Measurements from ENCODE around the gene FGF14.

Gene FGF14

GRCh38 chr13:102309110-102309509 is 92.7 kb downstream of the FGF14 start:
- Mint-ChIP-seq H3K27ac (no peak overlapping the region), H3K27me3 (ENCODE audit: low read depth, poor library complexity) (peaks cover 16% of the 10 kb centered on the region), H3K36me3 (ENCODE audit: low read depth) (no peaks in the 10 kb centered on the region), H3K4me3 (no peak overlapping the region), H3K4me1 (no peaks in the 10 kb centered on the region), H3K9me3 (no peaks in the 10 kb centered on the region)
- TF ChIP-seq CTCF (IDR thresholded peaks at IDR 0.05) = no peak
- no peak for DNase-seq

- Mint-ChIP-seq H3K9me3 (no peaks in the 10 kb centered on the region), H3K4me1 (no peaks in the 10 kb centered on the region), H3K36me3 (ENCODE audit: low read depth) (no peaks in the 10 kb centered on the region), H3K27me3 (ENCODE audit: low read depth, poor library complexity) (peaks cover 14% of the 10 kb centered on the region), H3K27ac (no peak overlapping the region), H3K4me3 (no peak overlapping the region)
- no peak for TF ChIP-seq CTCF (IDR thresholded peaks at IDR 0.05)
- no peak for DNase-seq
Measured at GRCh38 chr13:102302534-102302933, 99.3 kb downstream of the FGF14 start.

- TF ChIP-seq CTCF (IDR thresholded peaks at IDR 0.05) = no peak
- H3K9me3 Mint-ChIP-seq = no peaks in the 10 kb centered on the region
- DNase-seq = no peak
- no peak overlapping the region for H3K27ac Mint-ChIP-seq
- no peaks in the 10 kb centered on the region for H3K36me3 Mint-ChIP-seq (ENCODE audit: low read depth)
- no peak overlapping the region for H3K4me3 Mint-ChIP-seq
- no peaks in the 10 kb centered on the region for H3K4me1 Mint-ChIP-seq
- H3K27me3 Mint-ChIP-seq (ENCODE audit: low read depth, poor library complexity) = peaks cover 21% of the 10 kb centered on the region
Measured at GRCh38 chr13:102300379-102300778, 101.5 kb downstream of the FGF14 start.

GRCh38 chr13:102299366-102299765 is 102.5 kb downstream of the FGF14 start:
- TF ChIP-seq CTCF (IDR thresholded peaks at IDR 0.05) = no peak
- DNase-seq = no peak
- peaks cover 21% of the 10 kb centered on the region for H3K27me3 Mint-ChIP-seq (ENCODE audit: low read depth, poor library complexity)
- H3K4me3 Mint-ChIP-seq = no peak overlapping the region
- no peaks in the 10 kb centered on the region for H3K9me3 Mint-ChIP-seq
- no peaks in the 10 kb centered on the region for H3K4me1 Mint-ChIP-seq
- no peak overlapping the region for H3K27ac Mint-ChIP-seq
- no peaks in the 10 kb centered on the region for H3K36me3 Mint-ChIP-seq (ENCODE audit: low read depth)

GRCh38 chr13:102298051-102298450 is 103.8 kb downstream of the FGF14 start:
- Mint-ChIP-seq H3K36me3 (ENCODE audit: low read depth) (no peaks in the 10 kb centered on the region), H3K27me3 (ENCODE audit: low read depth, poor library complexity) (peaks cover 17% of the 10 kb centered on the region), H3K9me3 (no peaks in the 10 kb centered on the region), H3K4me3 (no peak overlapping the region), H3K27ac (no peak overlapping the region), H3K4me1 (no peaks in the 10 kb centered on the region)
- no peak for TF ChIP-seq CTCF (IDR thresholded peaks at IDR 0.05)
- no peak for DNase-seq

DNA sequence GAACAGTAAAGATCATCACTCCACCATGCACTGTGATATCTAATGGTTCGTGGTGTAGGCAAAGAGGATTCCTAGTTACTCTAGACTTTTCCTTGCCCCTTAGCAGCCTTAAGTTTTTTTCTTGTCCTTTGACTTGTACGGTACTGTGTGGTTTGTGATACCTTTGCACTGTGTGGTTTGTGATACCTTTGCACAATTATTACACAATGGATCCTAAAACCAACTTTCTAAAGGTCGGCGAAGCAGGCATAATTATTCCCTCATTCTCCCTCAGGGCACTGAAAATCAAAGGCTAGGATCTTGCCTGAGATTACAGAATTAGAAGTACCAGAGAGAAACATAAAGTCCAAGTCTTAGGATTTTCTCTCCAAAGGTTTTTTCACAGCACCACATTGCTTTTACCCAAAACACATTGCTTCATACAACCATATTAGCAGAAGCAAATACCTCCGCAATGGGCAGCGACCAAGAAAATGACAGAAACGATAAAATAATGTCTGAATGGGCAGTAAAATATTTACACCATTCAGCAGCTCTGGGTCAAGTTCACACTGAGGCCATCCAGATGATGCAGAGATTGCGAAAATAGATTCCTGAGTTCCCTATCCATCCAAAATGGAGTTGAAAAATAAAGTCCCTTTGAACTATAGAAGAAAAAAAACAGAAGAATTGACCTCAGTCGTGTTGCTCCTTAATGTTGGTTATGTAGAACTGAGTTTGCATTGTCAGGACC is 106.4 kb downstream of the FGF14 start:
- peaks cover 20% of the 10 kb centered on the region for H3K27me3 Mint-ChIP-seq (ENCODE audit: low read depth, poor library complexity)
- DNase-seq = no peak
- H3K9me3 Mint-ChIP-seq = no peaks in the 10 kb centered on the region
- no peaks in the 10 kb centered on the region for H3K36me3 Mint-ChIP-seq (ENCODE audit: low read depth)
- H3K4me1 Mint-ChIP-seq = no peaks in the 10 kb centered on the region
- no peak overlapping the region for H3K27ac Mint-ChIP-seq
- TF ChIP-seq CTCF (IDR thresholded peaks at IDR 0.05) = no peak
- H3K4me3 Mint-ChIP-seq = no peak overlapping the region
